Small intestine (tissue), 7 donors: ENCODE results near the gene KLF7. TPM values are rescaled to one million over a fixed set of nuclear protein-coding genes. Genes with fewer than 3 reads are reported as not detected.

Source experiments
- DNase-seq, 2 donors: peaks; one replicate each; pipeline versions ENCODE4 v3.0.0 to v3.0.0-alpha.2; 2013
- FAIRE-seq: peaks from 2 replicates; lab custom pipeline; 2012; peaks lifted over from hg19 to GRCh38; lab: Jason Lieb, UNC
- H3K27ac ChIP-seq, 3 donors: one replicate each; pipeline ENCODE4 v1.5.1; 2013; ENCODE audit warnings: low read length in 2 of 3, mild to moderate bottlenecking in 2 of 3, control low read depth in 1 of 3, inconsistent platforms in 1 of 3, low read depth in 1 of 3, moderate library complexity in 1 of 3
- H3K27me3 ChIP-seq, 3 donors: one replicate each; pipeline ENCODE4 v1.6.1; 2013; ENCODE audit warnings: low read length in 3 of 3, inconsistent platforms in 1 of 3; ENCODE audit not compliant: control insufficient read depth in 3 of 3, insufficient read depth in 3 of 3
- H3K36me3 ChIP-seq, 3 donors: one replicate each; pipeline ENCODE4 v1.6.1; 2013; ENCODE audit warnings: low read length in 3 of 3, inconsistent platforms in 1 of 3, low read depth in 1 of 3, mild to moderate bottlenecking in 1 of 3, moderate library complexity in 1 of 3; ENCODE audit not compliant: control insufficient read depth in 3 of 3, insufficient read depth in 2 of 3
- H3K4me1 ChIP-seq, 3 donors: one replicate each; pipeline ENCODE4 v1.6.1; 2013; ENCODE audit warnings: low read length in 2 of 3, inconsistent platforms in 1 of 3, low read depth in 1 of 3, mild to moderate bottlenecking in 1 of 3, moderate library complexity in 1 of 3; ENCODE audit not compliant: control insufficient read depth in 3 of 3, insufficient read depth in 2 of 3
- H3K4me3 ChIP-seq, 3 donors: one replicate each; pipeline ENCODE4 v1.5.1; 2013; ENCODE audit warnings: low read length in 3 of 3, control low read depth in 1 of 3, inconsistent platforms in 1 of 3, low read depth in 1 of 3, mild to moderate bottlenecking in 1 of 3, moderate library complexity in 1 of 3
- H3K9me3 ChIP-seq, 2 donors: one replicate each; pipeline ENCODE4 v1.6.1; 2013; ENCODE audit warnings: low read depth in 1 of 2, low read length in 1 of 2; ENCODE audit not compliant: control insufficient read depth in 2 of 2, insufficient read depth in 1 of 2
- WGBS, 3 donors: extraction: QIAGEN DNeasy Blood & Tissue Kit; methylation state at CpG; one replicate each; pipeline ENCODE4 v1.1.7; 2013; 5-methylcytosine and 5-hydroxymethylcytosine counted together
- polyA plus RNA-seq, 4 donors: library from polyadenylated mRNA; stranded (reverse) in 3 of 4; unstranded in 1 of 4; fragments of 200-250 nt in 3 of 4; fragments of 120-200 nt in 1 of 4; gene quantifications; one replicate each; pipeline versions ENCODE4 v1.2.1 to v1.2.3, GENCODE V29; 2013
- donor health status: healthy with polysubstance abuse.
- donor health status: control.
- donor health status: control.
- donor health status: Bipolar disorder and iron deficiency.
- donor health status: healthy.

The KLF7 gene
- polyA plus RNA-seq, 4 donors, result 1.1 to 11.7 (median 9.0) TPM

- Histone ChIP-seq H3K4me3 (no peak overlapping the region), H3K27me3 (no peaks in the 10 kb centered on the region), H3K27ac (no peak overlapping the region), H3K4me1 (peaks cover 0 to 24% (median 5%) of the 10 kb centered on the region in 3 donors), H3K9me3 (no peaks in the 10 kb centered on the region), H3K36me3 (no peaks in the 10 kb centered on the region)
- FAIRE-seq (no peak), DNase-seq (no peak)
- 83 to 99% (median 93%) methylated on average over 4 of the region's 4 CpGs for WGBS, 3 donors
These were observed 26.2 kb downstream of the KLF7 start for GRCh38 chr2:207139552-207139951.

- Histone ChIP-seq H3K27me3 (no peaks in the 10 kb centered on the region), H3K4me3 (no peak overlapping the region), H3K4me1 (peaks cover 0 to 24% (median 4%) of the 10 kb centered on the region in 3 donors), H3K9me3 (no peaks in the 10 kb centered on the region), H3K36me3 (no peaks in the 10 kb centered on the region), H3K27ac (no peak overlapping the region)
- FAIRE-seq (no peak), DNase-seq (no peak)
- 87 to 95% (median 92%) methylated on average over 9 of the region's 9 CpGs for WGBS, 3 donors
These were observed 27.0 kb downstream of the KLF7 start for GRCh38 chr2:207138627-207139297.

DNA sequence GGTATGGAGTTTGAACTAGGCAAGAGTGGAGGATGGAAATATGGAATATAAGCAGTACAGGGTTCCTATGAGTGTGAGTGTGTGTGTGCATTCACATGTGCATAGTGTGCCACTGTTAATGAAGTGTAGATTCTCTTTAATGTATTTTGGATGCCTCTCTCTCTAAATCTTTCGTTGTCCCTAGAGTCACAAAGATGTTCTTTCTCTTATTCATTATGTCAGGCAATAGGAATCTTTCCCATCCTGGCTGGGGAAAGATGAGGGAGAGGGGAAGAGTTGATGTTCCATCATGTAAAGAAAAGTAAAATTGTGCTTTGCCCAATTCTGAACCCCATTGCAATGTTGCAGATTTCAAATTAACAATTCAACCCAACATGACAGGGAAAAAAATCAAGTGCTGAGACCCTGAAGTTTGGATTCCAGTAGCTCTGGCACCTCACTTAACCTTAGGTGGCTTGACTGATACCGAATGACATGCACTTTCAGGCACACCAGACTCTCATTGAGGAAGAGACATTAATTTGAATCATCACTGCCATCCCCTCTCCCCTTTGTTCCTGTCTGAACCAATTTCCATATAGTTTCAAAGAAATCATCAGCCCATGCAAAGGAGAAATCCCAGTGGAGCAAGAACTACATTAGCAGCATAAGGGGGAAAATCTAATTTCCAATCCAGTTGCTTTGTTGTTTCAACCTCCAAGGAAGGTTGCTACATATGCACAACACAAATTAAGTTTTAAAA lies 28.0 kb downstream of the KLF7 start:
- DNase-seq (no peak), FAIRE-seq (no peak)
- Histone ChIP-seq H3K4me1 (peaks cover 0 to 23% (median 3%) of the 10 kb centered on the region in 3 donors), H3K36me3 (no peaks in the 10 kb centered on the region), H3K27ac (no peak overlapping the region), H3K4me3 (no peak overlapping the region), H3K27me3 (no peaks in the 10 kb centered on the region), H3K9me3 (no peaks in the 10 kb centered on the region)
- WGBS, 3 donors, result 82 to 91% (median 82%) methylated on average over 2 of the region's 2 CpGs

DNA sequence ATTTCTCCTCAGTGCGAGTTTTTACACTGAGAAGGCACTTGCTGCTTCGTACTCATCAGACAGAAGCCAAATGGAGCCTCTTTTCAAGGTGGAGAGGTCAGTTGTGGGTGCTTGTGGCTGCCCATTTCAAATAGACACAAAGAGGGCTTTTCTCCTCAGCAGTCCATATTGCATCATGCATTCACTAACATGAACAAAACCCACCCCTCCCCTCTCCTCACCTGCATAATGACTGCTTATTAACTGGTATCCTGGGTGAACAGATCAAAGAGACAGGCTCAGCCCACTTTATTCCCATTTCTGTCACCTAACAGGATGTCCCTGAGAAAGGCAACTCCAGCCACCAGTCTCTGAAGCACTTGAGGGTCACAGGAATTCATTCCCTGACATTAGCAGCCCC lies 28.9 kb downstream of the KLF7 start:
- peak overlapping the region in 1 of 3 donors; percentile 36 for H3K27ac ChIP-seq
- peaks cover 0 to 14% (median 3%) of the 10 kb centered on the region in 3 donors for H3K4me1 ChIP-seq
- no peak for FAIRE-seq
- H3K4me3 ChIP-seq, result no peak overlapping the region
- H3K9me3 ChIP-seq, result no peaks in the 10 kb centered on the region
- no peak for DNase-seq
- no peaks in the 10 kb centered on the region for H3K27me3 ChIP-seq
- no peaks in the 10 kb centered on the region for H3K36me3 ChIP-seq
- 87 to 98% (median 95%) methylated on average over 2 of the region's 2 CpGs for WGBS, 3 donors

DNA sequence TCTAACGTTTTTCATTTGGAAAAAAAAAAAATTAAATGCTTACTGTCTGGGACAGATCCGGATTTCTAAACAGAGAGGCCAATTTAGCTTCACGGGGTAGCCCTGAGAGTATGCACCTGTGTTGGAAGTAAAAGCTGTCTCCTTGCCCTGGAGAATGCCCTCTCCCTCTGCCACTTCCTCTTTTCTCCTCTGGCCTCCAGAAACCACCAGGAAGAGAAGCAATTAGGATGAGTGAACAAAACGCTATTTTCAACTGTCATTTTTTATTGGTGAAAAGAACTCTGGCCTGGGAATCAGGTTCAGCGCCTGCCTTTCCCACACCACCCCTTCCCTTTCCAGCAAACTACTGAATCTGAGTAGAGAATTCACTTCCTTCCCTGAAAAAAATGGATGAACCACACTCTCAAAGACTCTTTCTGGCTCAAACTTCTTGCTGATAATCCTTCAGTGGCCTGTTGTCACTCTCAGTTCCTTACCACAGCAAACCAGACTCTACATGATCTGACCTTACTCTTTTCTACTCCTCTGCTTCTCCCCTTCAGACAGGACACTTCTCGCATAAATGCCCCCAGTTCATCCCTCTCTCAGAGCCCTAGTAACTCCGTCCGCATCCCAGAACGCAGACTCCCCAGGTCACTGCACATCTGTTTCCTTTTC lies 29.8 kb downstream of the KLF7 start:
- H3K4me1 ChIP-seq, result peaks cover 0 to 12% (median 3%) of the 10 kb centered on the region in 3 donors
- no peaks in the 10 kb centered on the region for H3K27me3 ChIP-seq
- FAIRE-seq (no peak), DNase-seq (no peak)
- no peak overlapping the region for H3K4me3 ChIP-seq
- no peaks in the 10 kb centered on the region for H3K9me3 ChIP-seq
- WGBS, 3 donors, result 64 to 75% (median 73%) methylated on average over 9 of the region's 9 CpGs
- H3K27ac ChIP-seq, result peak overlapping the region in 1 of 3 donors; percentile 40
- H3K36me3 ChIP-seq, result no peaks in the 10 kb centered on the region

- H3K4me3 ChIP-seq, result no peak overlapping the region
- WGBS, 3 donors, result 36 to 69% (median 64%) methylated on average over 1 of the region's 1 CpG
- DNase-seq (no peak), FAIRE-seq (no peak)
- peaks cover 0 to 12% (median 3%) of the 10 kb centered on the region in 3 donors for H3K4me1 ChIP-seq
- no peaks in the 10 kb centered on the region for H3K9me3 ChIP-seq
- H3K27me3 ChIP-seq, result no peaks in the 10 kb centered on the region
- no peaks in the 10 kb centered on the region for H3K36me3 ChIP-seq
- H3K27ac ChIP-seq, result peak overlapping the region in 1 of 3 donors; percentile 23
These were observed 30.4 kb downstream of the KLF7 start for GRCh38 chr2:207135340-207135739.

DNA sequence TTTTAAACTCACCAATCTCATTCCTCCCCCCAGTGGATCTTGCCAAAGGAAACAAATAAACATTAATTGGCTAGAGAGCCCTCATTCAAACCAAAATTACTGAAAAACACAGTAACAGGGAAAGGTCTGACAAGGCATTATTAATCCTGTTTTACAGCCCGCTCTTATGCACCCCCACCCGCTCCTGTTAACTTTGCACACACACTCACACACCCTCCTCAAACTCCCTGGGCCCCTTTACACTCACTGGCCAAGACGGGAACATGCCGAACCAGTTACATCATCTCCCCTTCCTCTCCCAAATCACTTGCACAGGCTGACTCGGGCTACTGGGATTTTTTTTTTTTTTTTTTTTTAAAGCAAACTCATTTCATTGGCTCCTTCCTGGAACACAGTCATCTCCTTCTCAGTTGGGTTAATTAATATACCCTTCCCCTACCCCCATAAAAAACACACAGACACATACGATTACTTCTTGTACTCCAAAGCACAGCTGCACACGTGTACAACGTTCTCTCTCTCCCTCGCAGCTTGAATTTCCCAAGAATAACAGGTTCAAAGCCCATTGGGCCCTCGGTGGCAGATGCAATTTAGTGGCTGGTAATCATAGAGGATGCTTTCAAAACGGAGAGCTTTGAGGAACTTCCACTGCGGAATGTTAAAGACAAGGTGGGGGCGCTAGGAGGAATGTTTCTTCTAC lies 31.8 kb downstream of the KLF7 start:
- Histone ChIP-seq H3K4me1 (peaks cover 0 to 12% (median 3%) of the 10 kb centered on the region in 3 donors), H3K27ac (peak overlapping the region in 1 of 3 donors; percentile 77)
- FAIRE-seq, result no peak

GRCh38 chr2:207133458-207133819 lies 32.3 kb downstream of the KLF7 start:
- no peaks in the 10 kb centered on the region for H3K36me3 ChIP-seq
- no peaks in the 10 kb centered on the region for H3K27me3 ChIP-seq
- 66 to 88% (median 87%) methylated on average over 6 of the region's 6 CpGs for WGBS, 3 donors
- peak overlapping the region in 1 of 3 donors; percentile 46 for H3K27ac ChIP-seq
- no peak overlapping the region for H3K4me3 ChIP-seq
- DNase-seq, result no peak
- no peak for FAIRE-seq
- no peaks in the 10 kb centered on the region for H3K9me3 ChIP-seq
- peaks cover 0 to 12% (median 3%) of the 10 kb centered on the region in 3 donors for H3K4me1 ChIP-seq

More for the DNA sequence above, 31.8 kb downstream of the KLF7 start:
- Histone ChIP-seq H3K4me3 (no peak overlapping the region), H3K27me3 (no peaks in the 10 kb centered on the region), H3K36me3 (no peaks in the 10 kb centered on the region), H3K9me3 (no peaks in the 10 kb centered on the region)
- no peak for DNase-seq
- 56 to 88% (median 74%) methylated on average over 13 of the region's 13 CpGs for WGBS, 3 donors
